Loucy (cell line): ENCODE data around the gene DRD2.
"Not testable (repeated sequence)": the region's sequence is repeated elsewhere in the genome, so short reads cannot be mapped to it uniquely, and the experiment has no call there.

Source experiments
- H2AFZ ChIP-seq: fragments of 200-600 bp; sonication (generic); 2 replicates; pipeline ENCODE4 v1.6.0; 2016; ENCODE audit warnings: antibody characterized with exemption, mild to moderate bottlenecking, low read length, moderate library complexity
- H3F3A ChIP-seq: fragments of 200-600 bp; 2 replicates; pipeline ENCODE4 v1.6.0; 2016; ENCODE audit warnings: antibody characterized with exemption, low read depth, mild to moderate bottlenecking
- H3K27me3 ChIP-seq: fragments of 200-600 bp; sonication (generic); 2 replicates; pipeline ENCODE4 v1.6.1; 2014; ENCODE audit warnings: low read length, mild to moderate bottlenecking; ENCODE audit not compliant: insufficient read depth, poor library complexity, severe bottlenecking
- H3K36me3 ChIP-seq: fragments of 200-600 bp; sonication (generic); 2 replicates; pipeline ENCODE4 v1.6.1; 2016; ENCODE audit warnings: low read length; ENCODE audit not compliant: insufficient read depth
- H3K4me1 ChIP-seq: fragments of 200-600 bp; sonication (generic); 2 replicates; pipeline ENCODE4 v1.5.1; 2014; ENCODE audit warnings: low read length, mild to moderate bottlenecking; ENCODE audit not compliant: insufficient read depth, poor library complexity, severe bottlenecking
- H3K4me2 ChIP-seq: fragments of 200-600 bp; sonication (generic); 2 replicates; pipeline ENCODE4 v1.6.0; 2014; ENCODE audit warnings: antibody characterized with exemption, low read length, low read depth, mild to moderate bottlenecking; ENCODE audit not compliant: poor library complexity, severe bottlenecking
- H3K4me3 ChIP-seq: fragments of 200-600 bp; sonication (generic); 2 replicates; pipeline ENCODE4 v1.5.1; 2014; ENCODE audit warnings: low read length, mild to moderate bottlenecking, mixed read lengths; ENCODE audit not compliant: poor library complexity, severe bottlenecking
- H3K79me2 ChIP-seq: fragments of 200-600 bp; sonication (generic); 2 replicates; pipeline ENCODE4 v1.6.1; 2014; ENCODE audit warnings: low read length; ENCODE audit not compliant: insufficient read depth
- H3K9ac ChIP-seq: fragments of 200-600 bp; sonication (generic); 2 replicates; pipeline ENCODE4 v1.6.0; 2014; ENCODE audit warnings: mild to moderate bottlenecking, low read depth, low read length, moderate library complexity; ENCODE audit not compliant: poor library complexity, severe bottlenecking
- H3K9me2 ChIP-seq: fragments of 200-600 bp; sonication (generic); replicated peaks from 2 replicates; pipeline ENCODE4 v1.6.1; 2016; ENCODE audit warnings: low read depth, low read length, mixed read lengths
- H3K9me3 ChIP-seq: fragments of 200-600 bp; sonication (generic); 2 replicates; pipeline ENCODE4 v1.6.1; 2014; ENCODE audit warnings: mild to moderate bottlenecking, antibody characterized with exemption, low read length, low read depth; ENCODE audit not compliant: insufficient read depth
- H4K20me1 ChIP-seq: fragments of 200-600 bp; sonication (generic); 2 replicates; pipeline ENCODE4 v1.6.0; 2014; ENCODE audit warnings: antibody characterized with exemption, low read length, mild to moderate bottlenecking; ENCODE audit not compliant: insufficient read depth, poor library complexity, severe bottlenecking
- EZH2phosphoT487 ChIP-seq: fragments of 200-600 bp; IDR thresholded peaks from 2 replicates; pipeline ENCODE4 v1.6.1; 2018; ENCODE audit warnings: antibody characterized with exemption, mild to moderate bottlenecking, moderate library complexity, borderline replicate concordance
- TF ChIP-seq, protein P1 (sequence below): fragments of 200-600 bp; sonication (generic); conservative IDR thresholded peaks from 2 replicates; pipeline ENCODE4 v1.5.1; 2014; ENCODE audit warnings: mild to moderate bottlenecking, antibody characterized with exemption, low read length

The DRD2 gene

DNA sequence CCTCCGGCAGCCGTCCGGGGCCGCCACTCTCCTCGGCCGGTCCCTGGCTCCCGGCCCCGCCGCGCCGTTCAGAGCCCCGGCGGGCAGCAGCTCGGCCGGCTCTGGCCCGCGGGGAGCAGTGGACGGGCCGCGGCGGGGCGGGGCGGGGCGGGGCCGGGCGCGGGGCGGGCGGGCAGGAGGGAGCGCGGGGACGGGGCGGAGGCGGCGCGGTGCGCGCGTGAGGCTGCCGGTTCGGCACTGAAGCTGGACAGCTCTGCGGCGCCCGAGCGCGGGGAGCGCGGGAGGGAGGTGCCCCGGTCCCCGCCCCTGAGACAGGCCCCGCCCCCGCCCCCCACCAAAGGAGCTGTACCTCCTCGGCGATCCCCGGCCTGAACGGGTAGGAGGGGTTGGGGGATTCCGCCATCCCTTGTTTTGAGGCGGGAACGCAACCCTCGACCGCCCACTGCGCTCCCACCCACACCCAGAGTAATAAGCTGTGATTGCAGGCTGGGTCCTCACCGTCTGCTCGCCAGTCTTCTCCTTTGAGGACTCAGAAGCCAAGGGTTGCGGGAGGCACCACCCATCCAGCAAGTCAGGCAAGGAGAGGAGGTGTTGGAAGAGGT is at the start of gene DRD2:
DRD2 (minus strand) TSS at position 239 of the 602 bp plus-strand sequence. CDS start 50,747 bp downstream, outside the sequence.
- Histone ChIP-seq H3K9ac (no peak within 1 kb of the TSS), H3K4me1 (no peaks in the 10 kb centered on the region), H3K9me2 (no peaks in the 10 kb centered on the region), H3K9me3 (no peaks in the 10 kb centered on the region), H4K20me1 (no peaks in the 10 kb centered on the region), H3K4me3 (no peak within 1 kb of the TSS), H3K27me3 (no peaks in the 10 kb centered on the region), H2AFZ (no peak within 1 kb of the TSS), H3K36me3 (no peaks in the 10 kb centered on the region), H3F3A (no peaks in the 10 kb centered on the region), H3K4me2 (no peak within 1 kb of the TSS), H3K79me2 (no peaks in the 10 kb centered on the region)
- TF ChIP-seq, protein P1, sequence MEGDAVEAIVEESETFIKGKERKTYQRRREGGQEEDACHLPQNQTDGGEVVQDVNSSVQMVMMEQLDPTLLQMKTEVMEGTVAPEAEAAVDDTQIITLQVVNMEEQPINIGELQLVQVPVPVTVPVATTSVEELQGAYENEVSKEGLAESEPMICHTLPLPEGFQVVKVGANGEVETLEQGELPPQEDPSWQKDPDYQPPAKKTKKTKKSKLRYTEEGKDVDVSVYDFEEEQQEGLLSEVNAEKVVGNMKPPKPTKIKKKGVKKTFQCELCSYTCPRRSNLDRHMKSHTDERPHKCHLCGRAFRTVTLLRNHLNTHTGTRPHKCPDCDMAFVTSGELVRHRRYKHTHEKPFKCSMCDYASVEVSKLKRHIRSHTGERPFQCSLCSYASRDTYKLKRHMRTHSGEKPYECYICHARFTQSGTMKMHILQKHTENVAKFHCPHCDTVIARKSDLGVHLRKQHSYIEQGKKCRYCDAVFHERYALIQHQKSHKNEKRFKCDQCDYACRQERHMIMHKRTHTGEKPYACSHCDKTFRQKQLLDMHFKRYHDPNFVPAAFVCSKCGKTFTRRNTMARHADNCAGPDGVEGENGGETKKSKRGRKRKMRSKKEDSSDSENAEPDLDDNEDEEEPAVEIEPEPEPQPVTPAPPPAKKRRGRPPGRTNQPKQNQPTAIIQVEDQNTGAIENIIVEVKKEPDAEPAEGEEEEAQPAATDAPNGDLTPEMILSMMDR = no peak
- no peak for TF ChIP-seq EZH2phosphoT487

DNA sequence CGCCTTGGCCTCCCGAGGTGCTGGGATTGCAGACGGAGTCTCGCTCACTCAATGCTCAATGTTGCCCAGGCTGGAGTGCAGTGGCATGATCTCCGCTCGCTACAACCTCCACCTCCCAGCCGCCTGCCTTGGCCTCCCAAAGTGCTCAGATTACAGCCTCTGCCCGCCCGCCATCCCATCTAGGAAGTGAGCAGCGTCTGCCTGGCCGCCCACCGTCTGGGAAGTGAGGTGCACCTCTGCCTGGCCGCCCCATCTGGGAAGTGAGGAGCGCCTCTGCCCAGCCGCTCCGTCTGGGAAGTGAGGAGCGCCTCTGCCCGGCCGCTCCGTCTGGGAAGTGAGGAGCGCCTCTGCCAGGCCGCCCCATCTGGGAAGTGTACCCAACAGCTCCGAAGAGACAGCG is 48.7 kb upstream of the DRD2 start:
- H3F3A ChIP-seq = not testable (repeated sequence)

DNA sequence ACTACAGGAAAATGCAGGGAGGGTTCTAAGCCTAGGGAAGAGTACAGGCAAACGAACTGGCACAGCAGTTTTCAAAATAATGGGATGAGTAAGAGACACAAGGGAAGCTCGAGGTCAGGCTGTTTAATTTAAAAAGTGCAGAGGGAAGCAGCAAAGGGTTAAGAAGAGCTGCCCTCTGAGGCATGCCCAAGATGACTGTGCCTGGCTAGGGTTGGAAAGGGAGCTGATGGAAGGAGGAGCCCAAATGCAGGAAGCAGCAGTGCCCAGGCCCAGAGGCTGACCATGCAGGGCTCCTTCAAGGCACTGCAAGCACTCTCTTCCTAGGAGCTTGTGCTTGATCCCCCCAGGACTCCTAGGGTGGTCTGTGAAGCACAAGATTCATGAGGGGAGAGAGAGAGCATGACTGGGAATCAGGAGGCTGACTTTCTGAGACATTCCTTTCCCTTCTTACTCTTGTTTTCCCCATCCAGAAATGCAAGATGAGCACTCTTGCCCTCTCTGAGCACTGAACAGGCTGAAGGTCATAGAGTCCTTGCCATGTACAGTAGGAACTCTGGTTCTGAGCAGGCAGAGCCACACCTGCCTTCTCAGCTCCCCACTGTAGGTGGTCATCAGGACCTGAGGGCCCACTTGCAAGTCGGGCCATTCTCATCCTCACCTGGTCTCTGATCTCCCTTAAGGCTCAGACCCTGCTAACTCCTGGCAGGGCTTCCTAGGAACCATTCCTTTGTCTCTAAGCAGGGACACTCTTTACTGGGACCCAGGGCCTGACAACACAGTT is 46.7 kb upstream of the DRD2 start:
- no peak for TF ChIP-seq EZH2phosphoT487
- TF ChIP-seq, protein P1 = no peak
- H3K4me3 ChIP-seq = no peak overlapping the region
- H3K9ac ChIP-seq = no peak overlapping the region
- H3K9me3 ChIP-seq = no peaks in the 10 kb centered on the region
- H4K20me1 ChIP-seq = no peaks in the 10 kb centered on the region
- no peaks in the 10 kb centered on the region for H3K36me3 ChIP-seq
- no peaks in the 10 kb centered on the region for H3K9me2 ChIP-seq
- no peak overlapping the region for H2AFZ ChIP-seq
- no peak overlapping the region for H3K4me2 ChIP-seq
- no peaks in the 10 kb centered on the region for H3K4me1 ChIP-seq
- H3F3A ChIP-seq = no peaks in the 10 kb centered on the region
- H3K27me3 ChIP-seq = no peaks in the 10 kb centered on the region
- no peaks in the 10 kb centered on the region for H3K79me2 ChIP-seq

More for the DNA sequence above, 48.7 kb upstream of the DRD2 start:
- H3K9me3 ChIP-seq, H2AFZ ChIP-seq, H3K27me3 ChIP-seq, H3K9me2 ChIP-seq, H3K4me1 ChIP-seq, H3K4me3 ChIP-seq, H3K4me2 ChIP-seq, H4K20me1 ChIP-seq, H3K36me3 ChIP-seq, H3K9ac ChIP-seq, H3K79me2 ChIP-seq: not testable (repeated sequence)
